ENCODE data around the gene HNRNPUL2. TPM values are rescaled to one million over a fixed set of nuclear protein-coding genes. Genes with fewer than 3 reads are reported as not detected.
"Not testable (repeated sequence)": the region's sequence is repeated elsewhere in the genome, so short reads cannot be mapped to it uniquely, and the experiment has no call there.

HNRNPUL2 gene
- polyA plus RNA-seq, 3 donors: 78.7 to 83.8 (median 81.4) TPM

- DNase-seq (ENCODE audit: low read depth in 3 of 3, low spot score in 2 of 3): peak in 2 of 3 donors; percentile 82 to 86
These were observed 21.1 kb downstream of the HNRNPUL2 start for GRCh38 chr11:62705880-62706849.

GRCh38 chr11:62705413-62705812 is 21.8 kb downstream of the HNRNPUL2 start:
- DNase-seq (ENCODE audit: low read depth in 3 of 3, low spot score in 2 of 3): no peak

DNA sequence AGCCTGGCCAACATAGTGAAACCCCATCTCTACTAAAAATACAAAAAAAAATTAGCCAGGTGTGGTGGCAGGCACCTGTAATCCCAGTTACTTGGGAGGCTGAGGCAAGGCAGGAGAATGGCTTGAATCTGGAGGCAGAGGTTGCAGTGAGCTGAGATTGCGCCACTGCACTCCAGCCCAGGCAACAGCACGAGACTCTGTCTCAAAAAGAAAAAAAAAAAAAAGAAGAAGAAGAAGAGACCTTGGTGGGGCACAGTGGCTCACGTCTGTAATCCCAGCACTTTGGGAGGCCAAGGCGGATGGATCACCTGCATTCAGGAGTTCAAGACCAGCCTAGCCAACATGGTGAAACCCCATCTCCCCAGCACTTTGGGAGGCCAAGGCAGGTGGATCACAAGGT is 23.3 kb downstream of the HNRNPUL2 start:
- not testable (repeated sequence) for DNase-seq (ENCODE audit: low read depth in 3 of 3, low spot score in 2 of 3)

GRCh38 chr11:62702246-62702645 is 25.0 kb downstream of the HNRNPUL2 start:
- no peak for DNase-seq (ENCODE audit: low read depth in 3 of 3, low spot score in 2 of 3)

- DNase-seq (ENCODE audit: low read depth in 3 of 3, low spot score in 2 of 3): no peak
These were observed 32.6 kb downstream of the HNRNPUL2 start for GRCh38 chr11:62694455-62695167.

GRCh38 chr11:62693624-62694023 is 33.6 kb downstream of the HNRNPUL2 start:
- not testable (repeated sequence) for DNase-seq (ENCODE audit: low read depth in 3 of 3, low spot score in 2 of 3)

DNA sequence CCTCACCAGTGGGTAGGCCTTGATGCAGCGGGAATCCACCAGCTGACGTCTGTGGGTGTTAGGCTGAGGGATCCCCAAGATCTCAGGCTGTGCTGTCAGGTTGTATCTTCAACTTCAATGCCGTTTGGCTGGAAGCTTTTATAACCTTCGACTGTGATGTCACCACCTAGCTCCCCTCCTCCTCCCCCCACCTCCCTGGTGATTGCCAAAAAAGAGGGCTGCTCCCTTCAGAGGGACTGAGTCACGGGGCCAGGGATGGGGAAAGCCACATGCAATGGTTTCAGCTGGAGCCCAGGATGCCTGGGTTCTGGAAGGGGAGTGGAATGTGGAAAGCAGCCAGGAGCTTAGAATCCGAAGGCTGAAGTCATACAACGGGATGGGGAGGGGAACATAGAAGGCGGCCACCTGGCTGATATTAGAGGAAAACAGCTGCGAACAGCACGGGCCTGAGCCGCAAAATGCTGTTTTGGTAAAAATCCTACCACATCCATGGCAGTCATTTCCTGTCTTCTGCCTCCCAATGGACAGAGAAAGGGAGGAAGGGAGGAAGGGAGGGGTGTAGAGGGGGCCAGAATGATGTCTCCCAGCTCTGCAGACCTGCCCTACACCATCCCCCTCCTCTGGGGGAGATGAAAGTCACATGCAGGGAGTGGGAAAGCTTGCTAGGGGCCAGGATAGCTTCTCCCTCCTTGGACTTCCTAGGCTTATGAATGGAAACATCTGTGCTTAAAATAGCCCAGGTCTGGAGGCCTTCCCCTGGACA is 37.7 kb downstream of the HNRNPUL2 start, which contains the start of gene LRRN4CL:
Gene LRRN4CL, minus strand, starts transcription at position 110 of the 763 bp plus-strand sequence. CDS start 1,022 bp downstream, outside the sequence.
- no peak for DNase-seq (ENCODE audit: low read depth in 3 of 3, low spot score in 2 of 3)

DNA sequence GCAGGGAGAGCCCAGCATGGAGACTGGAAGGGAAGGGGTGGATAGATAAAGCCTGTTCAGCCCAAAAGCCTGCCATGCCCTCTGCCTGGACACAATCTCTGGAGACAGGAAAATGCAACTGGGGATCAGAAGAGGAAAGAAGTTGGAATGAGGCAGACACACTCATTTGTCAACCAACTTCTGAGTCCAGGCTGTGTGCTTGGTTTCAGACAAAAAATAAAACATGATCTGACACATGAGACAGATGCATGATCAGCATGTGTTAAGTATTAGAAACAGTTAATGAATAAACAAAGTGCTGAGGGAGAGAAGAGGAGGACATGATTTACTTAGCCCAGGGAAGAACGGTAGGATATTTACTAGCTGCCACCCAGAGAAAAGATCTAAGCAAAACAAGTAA is 38.8 kb downstream of the HNRNPUL2 start:
- DNase-seq (ENCODE audit: low read depth in 3 of 3, low spot score in 2 of 3): no peak

GRCh38 chr11:62687508-62688396 is 39.5 kb downstream of the HNRNPUL2 start:
- no peak for DNase-seq (ENCODE audit: low read depth in 3 of 3, low spot score in 2 of 3)

- no peak for DNase-seq (ENCODE audit: low read depth in 3 of 3, low spot score in 2 of 3)
These were observed 44.7 kb downstream of the HNRNPUL2 start for GRCh38 chr11:62682518-62682917.

- no peak for DNase-seq (ENCODE audit: low read depth in 3 of 3, low spot score in 2 of 3)
These were observed 46.4 kb downstream of the HNRNPUL2 start for GRCh38 chr11:62680825-62681240.

DNA sequence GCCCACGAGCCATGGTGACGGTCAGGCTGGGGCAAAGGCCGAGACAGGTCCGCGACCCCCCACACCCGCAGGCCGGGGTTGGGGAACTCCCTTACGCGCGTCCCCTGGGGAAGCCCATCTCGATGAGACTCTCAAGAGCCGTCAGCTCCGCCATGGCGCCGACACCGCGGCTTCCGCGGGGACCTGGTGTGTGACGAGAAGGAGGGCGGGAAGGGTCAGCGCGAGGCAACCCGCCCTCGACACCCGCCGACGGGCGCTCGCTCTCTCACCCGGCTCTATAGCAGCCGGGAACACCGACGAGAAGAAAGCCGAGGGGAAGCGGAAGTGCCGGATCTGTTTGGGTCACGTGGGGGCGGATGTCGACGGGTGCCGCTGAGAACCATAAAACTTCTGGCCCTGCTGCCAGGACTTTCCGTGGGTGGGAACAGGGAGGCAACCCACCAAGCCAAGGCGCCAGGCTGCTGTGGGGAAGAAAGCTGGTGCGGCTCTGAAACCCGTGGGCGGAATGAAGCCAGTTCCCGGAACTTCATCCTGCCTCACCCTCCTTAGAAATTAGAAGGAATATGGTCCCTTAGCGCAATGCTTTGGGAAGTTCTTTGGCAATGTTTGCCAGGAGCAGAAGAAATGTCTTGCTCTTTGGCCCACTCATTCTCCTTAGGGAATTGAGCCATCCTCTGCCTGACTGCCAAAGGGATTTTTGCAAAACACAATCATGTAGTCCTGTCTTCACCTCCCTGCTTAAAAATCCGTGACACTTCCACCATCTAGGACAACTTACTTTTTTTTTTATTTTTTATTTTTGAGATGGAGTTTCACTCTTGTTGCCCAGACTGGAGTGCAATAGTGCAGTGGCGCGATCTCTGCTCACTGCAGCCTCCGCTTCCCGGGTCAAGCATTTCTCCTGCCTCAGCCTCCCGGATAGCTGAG is 48.2 kb downstream of the HNRNPUL2 start, which contains the start of gene UBXN1:
Gene UBXN1, minus strand, starts transcription at position 304 of the 927 bp plus-strand sequence. Its CDS starts 150 bp downstream, at position 154.
- peak in 1 of 3 donors; percentile 76 for DNase-seq (ENCODE audit: low read depth in 3 of 3, low spot score in 2 of 3)

DNA sequence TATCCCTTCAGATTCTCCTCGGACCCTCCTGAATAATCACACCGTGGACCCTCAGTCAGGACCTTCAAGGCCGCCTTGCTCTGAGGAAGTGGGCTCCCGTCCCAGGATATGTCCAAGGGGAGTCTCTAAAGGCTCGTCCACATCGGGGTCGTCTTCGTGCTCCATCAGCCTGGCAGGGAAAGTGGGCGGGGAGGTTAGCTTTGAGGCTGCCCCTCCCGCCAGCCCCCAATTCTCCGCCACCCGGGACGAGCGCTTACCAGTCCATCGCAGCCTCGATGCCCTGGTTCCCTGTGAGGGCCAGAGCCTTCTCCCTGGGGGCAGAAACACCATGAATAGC is 48.9 kb downstream of the HNRNPUL2 start:
- DNase-seq (ENCODE audit: low read depth in 3 of 3, low spot score in 2 of 3): no peak

DNA sequence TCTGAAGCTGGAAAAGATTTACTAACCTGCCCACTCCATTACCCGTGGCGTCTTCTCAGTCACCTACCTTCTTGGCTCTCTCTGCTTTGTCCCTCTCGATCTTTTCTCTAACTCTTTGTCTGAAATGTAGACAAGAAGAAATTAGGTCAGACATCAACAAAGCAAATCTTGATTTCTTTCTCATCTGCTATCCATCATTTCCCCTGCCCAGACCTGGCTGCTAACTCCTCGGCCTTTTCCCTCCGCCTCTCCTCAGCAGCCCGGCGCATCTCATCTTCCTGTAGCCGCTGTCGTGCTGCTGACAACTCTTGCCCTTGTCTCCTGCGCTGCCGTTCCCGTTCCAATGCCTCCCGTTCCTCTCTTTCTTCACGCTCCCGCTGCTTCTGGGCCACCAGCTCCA is 49.5 kb downstream of the HNRNPUL2 start:
- DNase-seq (ENCODE audit: low read depth in 3 of 3, low spot score in 2 of 3): no peak

DNA sequence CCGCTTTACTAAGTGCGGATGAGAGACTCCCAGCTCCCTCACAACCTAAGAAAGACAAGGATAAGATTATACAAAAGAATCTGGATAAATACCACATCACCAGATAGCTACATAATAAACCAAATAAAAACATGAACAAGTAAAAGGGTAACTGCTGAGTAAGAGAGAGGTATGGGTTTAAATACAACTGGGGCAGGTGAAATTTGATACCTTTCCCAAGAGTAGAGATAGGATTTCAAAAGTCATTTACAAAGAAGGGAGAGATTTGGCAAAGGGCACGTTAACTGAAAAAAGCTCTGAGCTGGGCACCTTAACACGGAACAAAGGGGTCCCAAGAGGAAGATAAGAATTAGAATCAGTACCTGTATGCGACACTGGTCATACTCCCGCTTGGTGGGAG is 50.1 kb downstream of the HNRNPUL2 start:
- no peak for DNase-seq (ENCODE audit: low read depth in 3 of 3, low spot score in 2 of 3)

DNA sequence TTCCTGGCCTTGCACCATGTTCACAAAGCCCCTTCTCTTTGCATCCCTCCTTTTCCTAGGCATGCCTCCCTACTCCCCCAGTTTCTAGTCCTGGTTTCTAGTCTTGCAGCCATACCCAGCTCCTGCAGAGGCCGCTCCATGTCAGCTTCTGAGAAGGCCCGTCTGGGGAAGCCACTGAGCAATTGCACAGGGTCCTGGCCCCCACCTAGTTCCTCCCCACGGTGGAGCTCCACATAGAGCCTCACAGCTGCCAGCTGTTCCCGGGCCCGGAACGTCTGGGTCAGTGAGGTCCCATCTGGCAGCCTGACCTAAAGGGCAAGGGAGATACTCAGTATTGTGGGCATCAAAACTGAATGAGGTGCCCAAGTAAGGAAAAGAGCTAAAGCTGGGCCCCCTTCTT is 50.6 kb downstream of the HNRNPUL2 start:
- DNase-seq (ENCODE audit: low read depth in 3 of 3, low spot score in 2 of 3): no peak

DNA sequence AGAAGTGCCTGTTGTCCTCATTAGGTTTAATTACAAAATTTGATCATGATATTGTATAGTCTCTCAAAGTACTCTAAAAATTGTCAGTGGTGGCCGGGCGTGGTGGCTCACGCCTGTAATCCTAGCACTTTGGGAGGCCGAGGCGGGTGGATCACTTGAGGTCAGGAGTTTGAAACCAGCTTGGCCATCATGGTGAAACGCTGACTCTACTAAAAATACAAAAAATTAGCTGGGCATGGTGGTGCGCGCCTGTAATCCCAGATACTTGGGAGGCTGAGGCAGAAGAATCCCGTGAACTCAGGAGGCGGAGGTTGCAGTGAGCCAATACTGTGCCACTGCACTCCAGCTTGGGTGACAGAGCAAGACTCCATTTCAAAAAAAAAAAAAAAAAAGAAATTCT is 51.8 kb downstream of the HNRNPUL2 start:
- DNase-seq (ENCODE audit: low read depth in 3 of 3, low spot score in 2 of 3): not testable (repeated sequence)

GRCh38 chr11:62673196-62673525 is 54.1 kb downstream of the HNRNPUL2 start:
- DNase-seq (ENCODE audit: low read depth in 3 of 3, low spot score in 2 of 3): no peak

Data from right renal cortex interstitium (tissue), 3 donors.